Activated CD8-positive, alpha-beta T cell treated with anti-CD3 and anti-CD28 coated beads for 36 hours (primary cell): Measurements from ENCODE around the gene CAMTA1. TPM values are rescaled to one million over a fixed set of nuclear protein-coding genes. Genes with fewer than 3 reads are reported as not detected.
"Not testable (repeated sequence)": the region's sequence is repeated elsewhere in the genome, so short reads cannot be mapped to it uniquely, and the experiment has no call there.

Experiments
- ATAC-seq: fragments of 200-7000 bp; cut with Tn5 transposase; one replicate; pipeline ENCODE4 v1.10.0; 2021; ENCODE audit warnings: mild to moderate bottlenecking, moderate library complexity
- CTCF ChIA-PET: fragments of 350-600 bp; sonication (Branson Sonifier 250); formaldehyde crosslinking; loops from one replicate; lab custom pipeline; 2021; ENCODE audit warnings: antibody characterized with exemption; lab: Charles Lee
- POLR2A ChIA-PET: fragments of 350-600 bp; sonication (Branson Sonifier 250); formaldehyde crosslinking; loops from one replicate; lab custom pipeline; 2021; ENCODE audit warnings: antibody characterized with exemption; lab: Charles Lee
- DNase-seq: peaks from one replicate; pipeline ENCODE4 v3.0.0-alpha.2; 2020
- H3K27ac Mint-ChIP-seq: one replicate; pipeline ENCODE4 v1.8.0; 2021; ENCODE audit warnings: mild to moderate bottlenecking, mixed read lengths
- H3K27me3 Mint-ChIP-seq: one replicate; pipeline ENCODE4 v1.8.0; 2021; ENCODE audit warnings: mixed read lengths
- H3K36me3 Mint-ChIP-seq: one replicate; pipeline ENCODE4 v1.8.0; 2021; ENCODE audit warnings: low read depth, mixed read lengths
- H3K4me1 Mint-ChIP-seq: one replicate; pipeline ENCODE4 v1.8.0; 2021; ENCODE audit warnings: low read depth, mixed read lengths
- H3K4me3 Mint-ChIP-seq: one replicate; pipeline ENCODE4 v1.8.0; 2021; ENCODE audit warnings: mild to moderate bottlenecking, moderate library complexity, mixed read lengths
- H3K9me3 Mint-ChIP-seq: one replicate; pipeline ENCODE4 v1.8.0; 2021; ENCODE audit warnings: mixed read lengths
- CTCF ChIP-seq: fragments of 200-600 bp; IDR thresholded peaks from one replicate; pipeline ENCODE4 v1.8.0; 2022; ENCODE audit warnings: antibody characterized with exemption, mild to moderate bottlenecking
- intact Hi-C: fragments of 100-400 bp; cut with micrococcal nuclease; formaldehyde crosslinking; loops from one replicate; pipeline ENCODE4 v1.10.0; 2022
- total RNA-seq, 2 experiments: library from RNA; stranded (reverse); gene quantifications; one replicate each; pipeline ENCODE4 v1.2.3, GENCODE V29; 2021

CAMTA1 gene
- total RNA-seq, 2 experiments from 2014 or later: 67.7 to 70.9 TPM

- ChIA-PET POLR2A (no interaction called here), CTCF (interaction anchor here (3.7 kb wide), 1 partner anchor 23 kb away, joined by 12 read pairs; no protein-coding TSS in a partner anchor)
- intact Hi-C loops: no loop called here
- ATAC-seq (no peak), DNase-seq (no peak)
- no peaks in the 10 kb centered on the region for H3K4me1 Mint-ChIP-seq
- H3K4me3 Mint-ChIP-seq: no peak overlapping the region
- no peak overlapping the region for H3K27ac Mint-ChIP-seq
- TF ChIP-seq CTCF: no peak
- peaks cover 9% of the 10 kb centered on the region for H3K27me3 Mint-ChIP-seq
- H3K9me3 Mint-ChIP-seq: peaks cover 14% of the 10 kb centered on the region
- no peaks in the 10 kb centered on the region for H3K36me3 Mint-ChIP-seq
These were observed 906.3 kb downstream of the CAMTA1 start for GRCh38 chr1:7691576-7691975.

- Mint-ChIP-seq H3K4me3 (no peak overlapping the region), H3K4me1 (no peaks in the 10 kb centered on the region), H3K36me3 (no peaks in the 10 kb centered on the region), H3K27me3 (peaks cover 9% of the 10 kb centered on the region), H3K9me3 (peaks cover 14% of the 10 kb centered on the region), H3K27ac (no peak overlapping the region)
- POLR2A ChIA-PET: no interaction called here
- CTCF ChIA-PET: interaction anchor here (3.7 kb wide), 1 partner anchor 24 kb away, joined by 12 read pairs; no protein-coding TSS in a partner anchor
- intact Hi-C loops: no loop called here
- DNase-seq (no peak), ATAC-seq (no peak)
- no peak for TF ChIP-seq CTCF
These were observed 906.8 kb downstream of the CAMTA1 start for GRCh38 chr1:7692005-7692404.

GRCh38 chr1:7693037-7693436 lies 907.8 kb downstream of the CAMTA1 start:
- H3K27ac Mint-ChIP-seq, ATAC-seq, H3K27me3 Mint-ChIP-seq, H3K4me1 Mint-ChIP-seq, H3K36me3 Mint-ChIP-seq, POLR2A ChIA-PET, H3K4me3 Mint-ChIP-seq, DNase-seq, intact Hi-C loops: not testable (repeated sequence)
- CTCF ChIA-PET: interaction anchor here (0.6 to 4.5 kb wide), 3 partner anchors 9 to 60 kb away, joined by 3 to 21 read pairs (median 3); no protein-coding TSS in a partner anchor
- peaks cover 14% of the 10 kb centered on the region for H3K9me3 Mint-ChIP-seq

GRCh38 chr1:7693662-7694061 lies 908.4 kb downstream of the CAMTA1 start:
- no peak for TF ChIP-seq CTCF
- Mint-ChIP-seq H3K9me3 (peaks cover 14% of the 10 kb centered on the region), H3K4me1 (no peaks in the 10 kb centered on the region), H3K27me3 (peaks cover 9% of the 10 kb centered on the region), H3K36me3 (no peaks in the 10 kb centered on the region), H3K4me3 (no peak overlapping the region), H3K27ac (no peak overlapping the region)
- intact Hi-C loops: no loop called here
- ATAC-seq (no peak), DNase-seq (no peak)
- CTCF ChIA-PET: interaction anchor here (0.6 to 4.5 kb wide), 3 partner anchors 10 to 59 kb away, joined by 3 to 21 read pairs (median 3); no protein-coding TSS in a partner anchor
- POLR2A ChIA-PET: no interaction called here

- intact Hi-C loops: no loop called here
- no peak for ATAC-seq
- no peak overlapping the region for H3K27ac Mint-ChIP-seq
- no peak for DNase-seq
- peaks cover 9% of the 10 kb centered on the region for H3K4me1 Mint-ChIP-seq
- ChIA-PET CTCF (interaction anchor here (4.5 to 4.7 kb wide), 2 partner anchors 26 to 58 kb away, joined by 18 to 21 read pairs; no protein-coding TSS in a partner anchor), POLR2A (no interaction called here)
- H3K9me3 Mint-ChIP-seq: peaks cover 14% of the 10 kb centered on the region
- TF ChIP-seq CTCF: no peak
- H3K4me3 Mint-ChIP-seq: no peak overlapping the region
- H3K36me3 Mint-ChIP-seq: no peaks in the 10 kb centered on the region
- H3K27me3 Mint-ChIP-seq: peaks cover 9% of the 10 kb centered on the region
These were observed 909.6 kb downstream of the CAMTA1 start for GRCh38 chr1:7694600-7695496.
